ENCODE results near the gene RRN3.
"Not testable (repeated sequence)": the region's sequence is repeated elsewhere in the genome, so short reads cannot be mapped to it uniquely, and the experiment has no call there.

RRN3 gene

GRCh38 chr16:15093955-15094827 is at the start of gene RRN3:
Gene RRN3, minus strand, starts transcription at chr16:15094272. Its CDS starts 39 bp downstream, at chr16:15094233.
- not testable (repeated sequence) for FAIRE-seq

- FAIRE-seq = not testable (repeated sequence)
Observed at GRCh38 chr16:15143601-15144091, 49.6 kb upstream of the RRN3 start.

- FAIRE-seq = not testable (repeated sequence)
Observed at GRCh38 chr16:15142891-15143600, 49.0 kb upstream of the RRN3 start.

- not testable (repeated sequence) for FAIRE-seq
Observed at GRCh38 chr16:15142107-15142890, 48.2 kb upstream of the RRN3 start.

- no peak for FAIRE-seq
Observed at GRCh38 chr16:15141586-15141985, 47.5 kb upstream of the RRN3 start.

- FAIRE-seq = not testable (repeated sequence)
Observed at GRCh38 chr16:15140444-15141365, 46.6 kb upstream of the RRN3 start.

GRCh38 chr16:15137514-15137913 is 43.4 kb upstream of the RRN3 start:
- not testable (repeated sequence) for FAIRE-seq

GRCh38 chr16:15135483-15136360 is 41.6 kb upstream of the RRN3 start:
- FAIRE-seq = not testable (repeated sequence)

GRCh38 chr16:15134752-15135482 is 40.8 kb upstream of the RRN3 start:
- not testable (repeated sequence) for FAIRE-seq

- not testable (repeated sequence) for FAIRE-seq
Observed at GRCh38 chr16:15133554-15133953, 39.5 kb upstream of the RRN3 start.

- FAIRE-seq = not testable (repeated sequence)
Observed at GRCh38 chr16:15132719-15133428, 38.8 kb upstream of the RRN3 start.

GRCh38 chr16:15130943-15131700 is 37.0 kb upstream of the RRN3 start:
- not testable (repeated sequence) for FAIRE-seq

GRCh38 chr16:15130256-15130932 is 36.3 kb upstream of the RRN3 start:
- not testable (repeated sequence) for FAIRE-seq

- not testable (repeated sequence) for FAIRE-seq
Observed at GRCh38 chr16:15127641-15128425, 33.8 kb upstream of the RRN3 start.

- FAIRE-seq = not testable (repeated sequence)
Observed at GRCh38 chr16:15100372-15100987, 6.4 kb upstream of the RRN3 start.

GRCh38 chr16:15099366-15099909 is 5.4 kb upstream of the RRN3 start:
- not testable (repeated sequence) for FAIRE-seq
